GM19025 (cell line): ENCODE data around the gene GHDC.
"Not testable (repeated sequence)": the region's sequence is repeated elsewhere in the genome, so short reads cannot be mapped to it uniquely, and the experiment has no call there.

Experiments
- ATAC-seq: cut with Tn5 transposase; IDR thresholded peaks from one replicate; pipeline ENCODE4 v1.9.1; 2021; ENCODE audit warnings: mild to moderate bottlenecking, low read depth, moderate library complexity; ENCODE audit not compliant: unreplicated experiment

Gene GHDC

GRCh38 chr17:42193969-42194899 lies at the start of gene GHDC:
GHDC (minus strand) TSS chr17:42194494; CDS start chr17:42193581, 913 bp downstream.
- ATAC-seq, result peak; percentile 94

GRCh38 chr17:42243493-42243982 lies 49.2 kb upstream of the GHDC start:
- ATAC-seq, result no peak

- ATAC-seq, result no peak
These were observed 47.6 kb upstream of the GHDC start for GRCh38 chr17:42241871-42242270.

- ATAC-seq, result not testable (repeated sequence)
These were observed 46.6 kb upstream of the GHDC start for GRCh38 chr17:42240863-42241262.

GRCh38 chr17:42240201-42240600 lies 45.9 kb upstream of the GHDC start:
- no peak for ATAC-seq

GRCh38 chr17:42239576-42239975 lies 45.3 kb upstream of the GHDC start:
- ATAC-seq, result not testable (repeated sequence)

GRCh38 chr17:42236760-42237159 lies 42.5 kb upstream of the GHDC start:
- ATAC-seq, result no peak

- no peak for ATAC-seq
These were observed 39.7 kb upstream of the GHDC start for GRCh38 chr17:42233994-42234393.

GRCh38 chr17:42233156-42233555 lies 38.9 kb upstream of the GHDC start:
- ATAC-seq, result no peak

- no peak for ATAC-seq
These were observed 35.9 kb upstream of the GHDC start for GRCh38 chr17:42230225-42230624.

- ATAC-seq, result no peak
These were observed 33.8 kb upstream of the GHDC start for GRCh38 chr17:42227849-42228700.

GRCh38 chr17:42225646-42226045 lies 31.4 kb upstream of the GHDC start:
- ATAC-seq, result no peak

- ATAC-seq, result no peak
These were observed 30.4 kb upstream of the GHDC start for GRCh38 chr17:42224651-42225050.

GRCh38 chr17:42221886-42222745 lies 27.8 kb upstream of the GHDC start:
- no peak for ATAC-seq

- ATAC-seq, result not testable (repeated sequence)
These were observed 25.0 kb upstream of the GHDC start for GRCh38 chr17:42219280-42219679.

GRCh38 chr17:42214156-42214555 lies 19.9 kb upstream of the GHDC start:
- ATAC-seq, result no peak

GRCh38 chr17:42212382-42212781 lies 18.1 kb upstream of the GHDC start:
- no peak for ATAC-seq

GRCh38 chr17:42211921-42212341 lies 17.6 kb upstream of the GHDC start:
- not testable (repeated sequence) for ATAC-seq

GRCh38 chr17:42210046-42210445 lies 15.8 kb upstream of the GHDC start:
- no peak for ATAC-seq

- ATAC-seq, result not testable (repeated sequence)
These were observed 11.9 kb upstream of the GHDC start for GRCh38 chr17:42206153-42206612.
